OCI-LY3 (cell line): ENCODE data around the gene WNT9B.

Source experiments
- H2AFZ ChIP-seq: fragments of 200-600, 300-600 bp; shearing (Covaris generic); 2 replicates; pipeline ENCODE4 v1.6.0; 2014; ENCODE audit warnings: antibody characterized with exemption, low read depth, low read length
- H3K27ac ChIP-seq: fragments of 200-600, 300-600 bp; sonication (generic); 2 replicates; pipeline ENCODE4 v1.5.1; 2014; ENCODE audit warnings: mild to moderate bottlenecking, low read length, moderate library complexity, mixed read lengths
- H3K27me3 ChIP-seq: fragments of 200-600, 300-600 bp; sonication (generic); 2 replicates; pipeline ENCODE4 v1.6.1; 2014; ENCODE audit warnings: low read depth, low read length, mixed read lengths
- H3K36me3 ChIP-seq: fragments of 200-600, 300-600 bp; sonication (generic); replicated peaks from 2 replicates; pipeline ENCODE3; 2014; ENCODE audit warnings: low read depth, low read length, mixed read lengths
- H3K4me1 ChIP-seq: fragments of 300-600, 200-600 bp; sonication (generic); 2 replicates; pipeline ENCODE4 v1.6.1; 2014; ENCODE audit warnings: low read length, mixed read lengths
- H3K4me2 ChIP-seq: fragments of 200-600, 300-600 bp; sonication (generic); 2 replicates; pipeline ENCODE4 v1.6.1; 2014; ENCODE audit warnings: low read length, mixed read lengths
- H3K4me3 ChIP-seq: fragments of 300-600, 200-600 bp; sonication (generic); 2 replicates; pipeline ENCODE4 v1.5.1; 2014; ENCODE audit warnings: antibody characterized with exemption, mild to moderate bottlenecking, low read length, moderate library complexity
- H3K79me2 ChIP-seq: fragments of 300-600, 200-600 bp; shearing (Covaris generic); 2 replicates; pipeline ENCODE4 v1.6.1; 2014; ENCODE audit warnings: mild to moderate bottlenecking, low read length, mixed read lengths
- H3K9ac ChIP-seq: fragments of 300-600, 200-600 bp; shearing (Covaris generic); 2 replicates; pipeline ENCODE4 v1.6.0; 2014; ENCODE audit warnings: mild to moderate bottlenecking, low read length, moderate library complexity
- H3K9me3 ChIP-seq: fragments of 200-600, 300-600 bp; shearing (Covaris generic); 2 replicates; pipeline ENCODE4 v1.6.1; 2014; ENCODE audit warnings: low read length, mixed read lengths; ENCODE audit not compliant: insufficient read depth
- H4K20me1 ChIP-seq: fragments of 200-600, 300-600 bp; sonication (generic); 2 replicates; pipeline ENCODE4 v1.6.1; 2016; ENCODE audit warnings: low read length, mixed read lengths; ENCODE audit not compliant: insufficient read depth
- CTCF ChIP-seq: fragments of 200-600, 300-600 bp; sonication (generic); IDR thresholded peaks from 2 replicates; pipeline ENCODE4 v1.5.1; 2014; ENCODE audit warnings: antibody characterized with exemption, low read length, low read depth
- EZH2phosphoT487 ChIP-seq: fragments of 200-600 bp; shearing (Covaris generic); IDR thresholded peaks from 2 replicates; pipeline ENCODE4 v1.6.1; 2018; ENCODE audit warnings: antibody characterized with exemption, mixed run types, low read depth

The WNT9B gene

GRCh38 chr17:46823657-46824056 is 27.7 kb upstream of the WNT9B start:
- Histone ChIP-seq H2AFZ (no peak overlapping the region), H3K9me3 (no peaks in the 10 kb centered on the region), H3K27ac (no peak overlapping the region), H3K9ac (no peak overlapping the region), H3K79me2 (no peaks in the 10 kb centered on the region), H3K27me3 (no peaks in the 10 kb centered on the region), H3K4me2 (no peak overlapping the region), H4K20me1 (no peaks in the 10 kb centered on the region), H3K4me3 (no peak overlapping the region), H3K36me3 (no peaks in the 10 kb centered on the region), H3K4me1 (no peaks in the 10 kb centered on the region)
- TF ChIP-seq EZH2phosphoT487 = no peak
- no peak for TF ChIP-seq CTCF

- no peaks in the 10 kb centered on the region for H3K36me3 ChIP-seq
- no peak overlapping the region for H3K4me2 ChIP-seq
- H2AFZ ChIP-seq = no peak overlapping the region
- H3K79me2 ChIP-seq = no peaks in the 10 kb centered on the region
- H3K27me3 ChIP-seq = no peaks in the 10 kb centered on the region
- H3K4me3 ChIP-seq = no peak overlapping the region
- H3K4me1 ChIP-seq = no peaks in the 10 kb centered on the region
- H3K27ac ChIP-seq = no peak overlapping the region
- H4K20me1 ChIP-seq = no peaks in the 10 kb centered on the region
- H3K9ac ChIP-seq = no peak overlapping the region
- H3K9me3 ChIP-seq = no peaks in the 10 kb centered on the region
- TF ChIP-seq EZH2phosphoT487 (no peak), CTCF (no peak)
Measured at GRCh38 chr17:46826116-46826515, 25.3 kb upstream of the WNT9B start.

GRCh38 chr17:46827274-46827673 is 24.1 kb upstream of the WNT9B start:
- Histone ChIP-seq H2AFZ (no peak overlapping the region), H4K20me1 (no peaks in the 10 kb centered on the region), H3K36me3 (no peaks in the 10 kb centered on the region), H3K9ac (no peak overlapping the region), H3K4me1 (no peaks in the 10 kb centered on the region), H3K79me2 (no peaks in the 10 kb centered on the region), H3K9me3 (no peaks in the 10 kb centered on the region), H3K4me3 (no peak overlapping the region), H3K27ac (no peak overlapping the region), H3K27me3 (no peaks in the 10 kb centered on the region), H3K4me2 (no peak overlapping the region)
- TF ChIP-seq CTCF = no peak

- TF ChIP-seq EZH2phosphoT487 (no peak), CTCF (no peak)
- Histone ChIP-seq H3K27ac (no peak overlapping the region), H3K4me2 (no peak overlapping the region), H3K9ac (no peak overlapping the region), H3K4me3 (no peak overlapping the region), H3K9me3 (no peaks in the 10 kb centered on the region), H4K20me1 (no peaks in the 10 kb centered on the region), H2AFZ (no peak overlapping the region), H3K36me3 (no peaks in the 10 kb centered on the region), H3K4me1 (peaks cover 12% of the 10 kb centered on the region; the same call in 1 of the 2 replicates), H3K27me3 (no peaks in the 10 kb centered on the region), H3K79me2 (no peaks in the 10 kb centered on the region)
Measured at GRCh38 chr17:46831573-46832330, 19.6 kb upstream of the WNT9B start.
